GM12892 (cell line): ENCODE data around the gene GTF3C5.
"Not testable (repeated sequence)": the region's sequence is repeated elsewhere in the genome, so short reads cannot be mapped to it uniquely, and the experiment has no call there.

Experiments
- POLR2A ChIP-seq: IDR thresholded peaks from 2 replicates; pipeline ENCODE4 v1.6.1; 2011; ENCODE audit warnings: low read depth, low read length, control low read depth
- POLR2AphosphoS5 ChIP-seq: IDR thresholded peaks from 2 replicates; pipeline ENCODE4 v1.6.1; 2011; ENCODE audit warnings: low read depth, low read length, control low read depth

DNA sequence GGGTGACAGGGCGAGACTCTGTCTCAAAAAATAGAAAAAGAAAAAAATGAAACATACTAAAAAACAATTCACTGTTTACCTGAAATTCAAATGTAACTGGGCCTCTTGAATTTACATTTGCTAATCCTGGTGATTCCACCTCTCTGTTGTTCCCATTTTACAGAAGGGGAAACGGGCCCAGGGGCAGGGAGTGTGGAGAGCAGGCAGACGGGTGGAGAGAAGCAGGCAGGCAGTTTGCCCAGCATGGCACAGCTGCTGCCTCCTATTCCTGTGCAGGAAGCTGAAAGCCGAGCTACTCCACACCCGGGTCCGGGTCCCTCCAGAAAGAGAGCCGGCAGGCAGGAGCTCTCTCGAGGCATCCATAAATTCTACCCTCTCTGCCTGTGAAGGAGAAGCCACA, 31.8 kb downstream of the GTF3C5 start:
- TF ChIP-seq POLR2A, POLR2AphosphoS5: not testable (repeated sequence)
